B cell (primary cell): ENCODE measurements around the gene AFF3. TPM values are rescaled to one million over a fixed set of nuclear protein-coding genes. Genes with fewer than 3 reads are reported as not detected.

Experiments used
- ATAC-seq: fragments of 200-7000 bp; cut with Tn5 transposase; one replicate; pipeline ENCODE4 v1.10.0; 2021; ENCODE audit warnings: low read depth, mild to moderate bottlenecking, moderate number of reproducible peaks, moderate library complexity
- CTCF ChIA-PET: fragments of 350-600 bp; sonication (Branson Sonifier 250); formaldehyde crosslinking; loops from one replicate; lab custom pipeline; 2021; ENCODE audit warnings: antibody characterized with exemption, inconsistent platforms; lab: Charles Lee
- POLR2A ChIA-PET: fragments of 350-600 bp; sonication (Branson Sonifier 250); formaldehyde crosslinking; loops from one replicate; lab custom pipeline; 2021; ENCODE audit warnings: antibody characterized with exemption; lab: Charles Lee
- DNase-seq: peaks from one replicate; pipeline ENCODE4 v3.0.0; 2013
- H2AFZ ChIP-seq: 2 replicates; pipeline ENCODE4 v1.6.1; 2012; ENCODE audit warnings: mild to moderate bottlenecking, low read depth, low read length; ENCODE audit not compliant: insufficient read depth, poor library complexity, severe bottlenecking
- H3K27ac ChIP-seq, 2 donors: 1 replicate in 1 of 2; 2 replicates in 1 of 2; pipeline ENCODE4 v1.5.1; 2012 to 2013; ENCODE audit warnings: low read length in 2 of 2, mild to moderate bottlenecking in 2 of 2, moderate library complexity in 1 of 2
- H3K27me3 ChIP-seq, 4 experiments: fragments of 200-600 bp in 1 of 4; sonication (generic) in 1 of 4; replicated peaks in 1 of 4; 1 replicate in 2 of 4; 2 replicates in 2 of 4; pipeline versions ENCODE4 v1.6.1 to v1.7.0; 2013 to 2016; ENCODE audit warnings: low read length in 3 of 4, mild to moderate bottlenecking in 2 of 4, mixed read lengths in 1 of 4, moderate library complexity in 1 of 4; ENCODE audit not compliant: insufficient read depth in 4 of 4, control insufficient read depth in 3 of 4; ENCODE audit errors: control extremely low read depth in 1 of 4
- H3K36me3 ChIP-seq, 2 experiments: replicated peaks in 1 of 2; 1 replicate in 1 of 2; 2 replicates in 1 of 2; pipeline versions ENCODE4 v1.6.1 to v1.7.1; 2013; ENCODE audit warnings: low read length in 1 of 2; ENCODE audit not compliant: insufficient read depth in 2 of 2, control insufficient read depth in 1 of 2; ENCODE audit errors: control extremely low read depth in 1 of 2, extremely low read depth in 1 of 2
- H3K4me1 ChIP-seq, 2 donors: fragments of 200-600 bp in 1 of 2; sonication (generic) in 1 of 2; 1 replicate in 1 of 2; 2 replicates in 1 of 2; pipeline versions ENCODE4 v1.5.1 to v1.6.1; 2013 to 2017; ENCODE audit warnings: low read length in 2 of 2; ENCODE audit not compliant: control insufficient read depth in 2 of 2, insufficient read depth in 2 of 2
- H3K4me2 ChIP-seq: replicated peaks from 2 replicates; pipeline ENCODE3; 2012; ENCODE audit warnings: mild to moderate bottlenecking, low read depth, low read length; ENCODE audit not compliant: poor library complexity, severe bottlenecking
- H3K4me3 ChIP-seq, 5 experiments: fragments of 200-600 bp in 1 of 5; sonication (generic) in 1 of 5; 1 replicate in 3 of 5; 2 replicates in 2 of 5; pipeline versions ENCODE4 v1.5.1 to v1.7.0; 2011 to 2016; ENCODE audit warnings: low read length in 4 of 5, mild to moderate bottlenecking in 4 of 5, low read depth in 2 of 5, control low read depth in 1 of 5, moderate library complexity in 1 of 5; ENCODE audit not compliant: insufficient read depth in 1 of 5; ENCODE audit errors: control extremely low read depth in 1 of 5, extremely low read depth in 1 of 5
- H3K79me2 ChIP-seq: fragments of 200-600 bp; sonication (generic); one replicate; pipeline ENCODE4 v1.6.0; 2016; ENCODE audit warnings: low read length; ENCODE audit not compliant: control insufficient read depth, insufficient read depth
- H3K9ac ChIP-seq: fragments of 200-600 bp; sonication (generic); 2 replicates; pipeline ENCODE4 v1.6.1; 2017; ENCODE audit warnings: mild to moderate bottlenecking, low read length, moderate library complexity
- H3K9me3 ChIP-seq, 3 donors: one replicate each; pipeline versions ENCODE4 v1.6.1 to v1.7.1; 2013; ENCODE audit warnings: low read length in 2 of 3; ENCODE audit not compliant: control insufficient read depth in 2 of 3, insufficient read depth in 1 of 3; ENCODE audit errors: control extremely low read depth in 1 of 3
- H4K20me1 ChIP-seq: 2 replicates; pipeline ENCODE4 v1.6.0; 2012; ENCODE audit warnings: mild to moderate bottlenecking, low read length; ENCODE audit not compliant: insufficient read depth, control insufficient read depth, poor library complexity, severe bottlenecking
- H3K27ac Mint-ChIP-seq: one replicate; pipeline ENCODE4 v1.8.0; 2021; ENCODE audit warnings: mixed read lengths
- H3K27me3 Mint-ChIP-seq: one replicate; pipeline ENCODE4 v1.8.0; 2021; ENCODE audit warnings: mixed read lengths
- H3K4me1 Mint-ChIP-seq: one replicate; pipeline ENCODE4 v1.8.0; 2021; ENCODE audit warnings: mixed read lengths
- H3K4me3 Mint-ChIP-seq: one replicate; pipeline ENCODE4 v1.8.0; 2021; ENCODE audit warnings: mixed read lengths
- H3K9me3 Mint-ChIP-seq: one replicate; pipeline ENCODE4 v1.8.0; 2022; ENCODE audit warnings: mixed read lengths; ENCODE audit not compliant: insufficient read depth
- EZH2 ChIP-seq: IDR thresholded peaks from 2 replicates; pipeline ENCODE4 v1.6.1; 2012; ENCODE audit warnings: borderline replicate concordance, low read depth, mild to moderate bottlenecking, moderate library complexity, low read length; ENCODE audit not compliant: insufficient read depth, poor library complexity, severe bottlenecking
- WGBS: methylation state at CpG from one replicate; pipeline ENCODE4 v1.1.5; 2013; ENCODE audit warnings: missing lambda C conversion rate; ENCODE audit not compliant: insufficient coverage; 5-methylcytosine and 5-hydroxymethylcytosine counted together
- intact Hi-C: fragments of 100-400 bp; cut with micrococcal nuclease; formaldehyde crosslinking; loops from one replicate; pipeline ENCODE4 v1.10.0; 2022
- polyA plus RNA-seq: library from polyadenylated mRNA; depleted of rRNA; stranded (reverse); fragments of >200 nt; gene quantifications from 2 replicates; pipeline ENCODE4 v1.2.3, GENCODE V29; 2012
- total RNA-seq, 2 donors: library from RNA; stranded (reverse); fragments of 120-200 nt in 1 of 2; gene quantifications; 1 replicate in 1 of 2; 2 replicates in 1 of 2; pipeline versions ENCODE4 v1.2.3 to v1.2.4, GENCODE V29; 2013 to 2022
- TF ChIP-seq, protein P1 (sequence below): fragments of 200-600 bp; IDR thresholded peaks from one replicate; pipeline ENCODE4 v1.8.0; 2022; ENCODE audit warnings: antibody characterized with exemption, mild to moderate bottlenecking

Gene AFF3
- total and polyA plus RNA-seq, 2 donors (not counting 1 experiment from before 2014, with no cell fraction given), result 117 to 830 TPM

DNA sequence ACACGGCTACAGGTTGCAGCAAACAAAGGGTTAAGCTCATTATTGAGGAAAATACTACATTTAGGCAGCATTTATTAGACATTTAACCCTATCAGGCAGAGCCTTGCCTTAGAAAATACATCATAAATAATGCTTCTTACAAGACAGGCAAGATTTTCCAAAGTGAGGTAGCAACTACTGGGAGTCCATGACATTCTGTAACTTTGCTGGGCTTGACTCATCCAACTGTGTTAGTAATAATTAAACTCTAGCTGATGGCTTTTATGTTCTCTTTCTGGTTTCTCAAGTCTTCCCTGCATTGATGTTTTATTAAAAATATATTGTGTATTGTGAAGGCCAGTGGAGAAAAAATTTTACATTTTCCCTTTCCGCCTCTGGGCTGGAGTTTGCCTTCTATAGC lies 291.3 kb downstream of the AFF3 start:
- DNase-seq (no peak), ATAC-seq (no peak)
- Mint-ChIP-seq H3K9me3 (no peaks in the 10 kb centered on the region), H3K27me3 (no peaks in the 10 kb centered on the region), H3K4me1 (peaks cover 17% of the 10 kb centered on the region), H3K4me3 (no peak overlapping the region), H3K27ac (no peak overlapping the region)
- Histone ChIP-seq H3K27me3 (no peaks in the 10 kb centered on the region), H3K79me2 (peaks cover 89% of the 10 kb centered on the region), H3K9ac (no peak overlapping the region), H3K4me2 (no peak overlapping the region), H3K4me1 (no peaks in the 10 kb centered on the region), H2AFZ (no peak overlapping the region), H3K4me3 (no peak overlapping the region), H3K9me3 (no peaks in the 10 kb centered on the region), H4K20me1 (peaks cover 83% of the 10 kb centered on the region), H3K27ac (no peak overlapping the region), H3K36me3 (peaks cover 0 to 22% of the 10 kb centered on the region in 2 experiments)
- TF ChIP-seq EZH2, result no peak
- TF ChIP-seq, protein P1, sequence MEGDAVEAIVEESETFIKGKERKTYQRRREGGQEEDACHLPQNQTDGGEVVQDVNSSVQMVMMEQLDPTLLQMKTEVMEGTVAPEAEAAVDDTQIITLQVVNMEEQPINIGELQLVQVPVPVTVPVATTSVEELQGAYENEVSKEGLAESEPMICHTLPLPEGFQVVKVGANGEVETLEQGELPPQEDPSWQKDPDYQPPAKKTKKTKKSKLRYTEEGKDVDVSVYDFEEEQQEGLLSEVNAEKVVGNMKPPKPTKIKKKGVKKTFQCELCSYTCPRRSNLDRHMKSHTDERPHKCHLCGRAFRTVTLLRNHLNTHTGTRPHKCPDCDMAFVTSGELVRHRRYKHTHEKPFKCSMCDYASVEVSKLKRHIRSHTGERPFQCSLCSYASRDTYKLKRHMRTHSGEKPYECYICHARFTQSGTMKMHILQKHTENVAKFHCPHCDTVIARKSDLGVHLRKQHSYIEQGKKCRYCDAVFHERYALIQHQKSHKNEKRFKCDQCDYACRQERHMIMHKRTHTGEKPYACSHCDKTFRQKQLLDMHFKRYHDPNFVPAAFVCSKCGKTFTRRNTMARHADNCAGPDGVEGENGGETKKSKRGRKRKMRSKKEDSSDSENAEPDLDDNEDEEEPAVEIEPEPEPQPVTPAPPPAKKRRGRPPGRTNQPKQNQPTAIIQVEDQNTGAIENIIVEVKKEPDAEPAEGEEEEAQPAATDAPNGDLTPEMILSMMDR, result no peak
- ChIA-PET CTCF (interaction anchor here (1.5 kb wide), 1 partner anchor 11 kb away, joined by 4 read pairs; no protein-coding TSS in a partner anchor), POLR2A (no interaction called here)
- intact Hi-C loops, result no loop called here
- WGBS, result 100% methylated on average over 1 of the region's 2 CpGs

DNA sequence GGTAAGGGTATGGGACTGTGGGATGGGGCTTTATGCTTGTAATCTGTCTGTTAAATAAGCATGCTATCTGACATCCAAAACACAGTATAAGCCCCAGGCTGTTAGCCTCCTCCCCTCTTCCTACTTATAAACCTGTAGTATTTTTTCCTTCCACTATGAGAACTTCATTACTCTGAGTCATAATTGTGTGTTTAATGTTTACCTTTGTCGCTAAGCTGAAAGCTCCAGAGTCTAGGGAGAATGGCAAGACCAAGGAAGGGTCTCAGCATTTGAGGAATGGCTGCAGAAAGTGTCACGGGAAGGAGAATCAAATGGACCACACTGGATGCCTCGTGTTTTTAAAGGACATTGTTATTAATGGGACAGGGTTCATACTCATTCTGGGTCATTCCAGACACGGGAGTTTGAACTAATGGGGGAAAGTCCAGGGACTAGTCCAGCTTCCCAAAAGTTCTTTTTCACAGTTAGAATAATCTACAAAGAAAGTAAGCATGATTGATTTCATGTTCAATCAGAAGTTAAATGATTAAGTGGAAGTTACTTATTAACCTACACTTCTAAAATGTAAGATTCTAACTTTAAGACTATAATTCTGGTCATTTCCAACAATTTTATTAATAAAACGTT lies 292.2 kb downstream of the AFF3 start:
- Histone ChIP-seq H3K79me2 (peaks cover 83% of the 10 kb centered on the region), H2AFZ (no peak overlapping the region), H3K4me2 (no peak overlapping the region), H3K9ac (no peak overlapping the region), H3K27me3 (no peaks in the 10 kb centered on the region), H3K27ac (no peak overlapping the region), H4K20me1 (peaks cover 81% of the 10 kb centered on the region), H3K36me3 (peaks cover 0 to 27% of the 10 kb centered on the region in 2 experiments), H3K4me3 (no peak overlapping the region), H3K9me3 (no peaks in the 10 kb centered on the region), H3K4me1 (no peaks in the 10 kb centered on the region)
- H3K9me3 Mint-ChIP-seq, result no peaks in the 10 kb centered on the region
- H3K27ac Mint-ChIP-seq, result peak overlapping the region; percentile 21
- POLR2A ChIA-PET, result no interaction called here
- intact Hi-C loops, result no loop called here
- H3K27me3 Mint-ChIP-seq, result no peaks in the 10 kb centered on the region
- H3K4me1 Mint-ChIP-seq, result peaks cover 16% of the 10 kb centered on the region
- ATAC-seq, result no peak
- no peak for DNase-seq
- TF ChIP-seq, protein P1, result no peak
- TF ChIP-seq EZH2, result no peak
- H3K4me3 Mint-ChIP-seq, result no peak overlapping the region
- WGBS, result 100% methylated on average over 3 of the region's 5 CpGs
- CTCF ChIA-PET, result interaction anchor here (0.8 kb wide), 1 partner anchor 411 kb away, joined by 3 read pairs; no protein-coding TSS in a partner anchor
